HG02678 (cell line): ENCODE results near the gene AXIN1.
"Not testable (repeated sequence)": the region's sequence is repeated elsewhere in the genome, so short reads cannot be mapped to it uniquely, and the experiment has no call there.

Experiments
- ATAC-seq: cut with Tn5 transposase; IDR thresholded peaks from one replicate; pipeline ENCODE4 v1.9.1; 2021; ENCODE audit warnings: mild to moderate bottlenecking, moderate library complexity; ENCODE audit not compliant: unreplicated experiment

The AXIN1 gene

DNA sequence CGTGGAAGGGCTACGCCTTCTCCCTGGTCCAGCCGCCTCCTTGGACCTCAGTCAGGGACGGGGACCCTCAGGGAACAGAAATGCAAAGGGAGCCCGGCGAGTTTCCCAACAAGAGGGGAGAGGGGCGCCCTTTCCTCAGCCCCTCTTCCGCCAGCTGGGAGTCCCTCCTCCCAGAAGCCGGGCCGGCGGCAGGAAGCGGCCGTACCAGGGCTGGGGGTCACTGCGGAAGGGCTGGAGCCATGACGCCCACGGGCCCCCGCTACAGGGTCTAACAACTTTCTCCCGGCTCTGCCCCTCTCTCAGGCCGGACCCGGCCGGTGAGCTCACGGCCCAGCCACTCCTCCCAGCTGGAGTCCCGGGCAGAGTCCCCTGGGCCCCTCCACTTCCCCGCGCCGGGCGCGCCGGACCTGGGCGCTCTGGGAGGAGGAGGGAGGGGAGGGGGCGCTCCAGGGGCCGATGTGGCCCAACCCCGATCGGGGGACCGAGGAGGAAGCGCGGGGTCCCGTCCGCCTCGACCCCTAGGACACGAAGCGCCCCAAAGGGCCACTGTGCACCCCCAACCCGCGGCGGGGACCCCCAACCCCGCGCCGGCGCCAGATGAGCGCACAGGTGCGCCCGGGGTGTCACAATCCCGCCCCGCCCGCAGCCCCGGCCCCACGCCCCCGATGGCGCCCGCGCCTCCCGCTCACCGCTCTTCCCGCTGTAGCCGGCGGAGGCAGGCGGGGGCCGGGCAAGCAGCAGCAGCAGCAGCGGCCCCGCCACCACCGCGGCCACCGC is 28.7 kb upstream of the AXIN1 start:
- ATAC-seq, result peak; percentile 21

DNA sequence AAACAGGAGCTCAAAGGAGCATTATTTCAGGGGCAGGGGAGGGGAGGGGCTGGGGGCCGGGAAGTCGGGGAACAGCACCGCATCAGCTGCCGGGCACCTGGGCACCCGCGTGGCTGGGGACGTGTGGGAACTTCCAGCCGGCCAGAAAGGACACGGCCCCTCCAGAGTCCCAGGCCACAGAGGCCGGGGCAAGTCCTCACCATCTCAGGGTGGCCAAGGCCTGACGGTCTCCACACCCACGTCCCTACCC is 28.2 kb upstream of the AXIN1 start:
- ATAC-seq, result no peak

DNA sequence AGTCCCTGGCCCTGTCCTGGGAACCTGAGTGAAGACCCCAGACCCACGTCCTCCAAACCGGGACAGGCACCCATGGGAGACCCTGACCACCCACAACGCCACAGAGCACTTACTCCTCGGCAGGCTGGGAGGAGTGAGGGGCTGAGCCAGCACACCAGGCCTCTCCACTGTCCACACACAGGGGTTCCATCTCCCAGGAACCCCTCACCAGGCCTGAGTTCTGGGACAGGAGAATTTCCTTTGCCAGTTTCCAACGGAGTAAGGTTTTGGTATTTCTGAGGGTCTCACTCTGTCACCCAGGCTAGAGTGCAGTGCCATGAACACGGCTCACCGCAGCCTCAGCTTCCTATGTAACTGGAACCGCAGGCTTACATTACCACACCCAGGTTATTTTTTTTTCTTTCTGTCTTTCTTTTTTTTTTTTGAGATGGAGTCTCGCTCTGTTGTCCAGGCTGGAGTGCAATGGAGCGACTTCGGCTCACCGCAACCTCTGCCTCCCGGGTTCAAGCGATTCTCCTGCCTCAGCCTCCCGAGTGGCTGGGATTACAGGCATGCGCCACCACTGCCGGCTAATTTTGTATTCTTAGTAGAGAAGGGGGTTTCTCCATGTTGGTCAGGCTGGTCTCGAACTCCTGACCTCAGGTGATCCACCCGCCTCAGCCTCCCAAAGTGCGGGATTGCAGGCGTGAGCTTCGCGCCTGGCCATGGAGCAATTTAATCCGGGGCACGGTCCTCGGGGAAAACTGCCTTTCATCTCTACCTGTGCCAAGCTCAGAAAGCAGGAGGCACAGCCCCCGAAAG is 27.6 kb upstream of the AXIN1 start:
- ATAC-seq, result no peak

DNA sequence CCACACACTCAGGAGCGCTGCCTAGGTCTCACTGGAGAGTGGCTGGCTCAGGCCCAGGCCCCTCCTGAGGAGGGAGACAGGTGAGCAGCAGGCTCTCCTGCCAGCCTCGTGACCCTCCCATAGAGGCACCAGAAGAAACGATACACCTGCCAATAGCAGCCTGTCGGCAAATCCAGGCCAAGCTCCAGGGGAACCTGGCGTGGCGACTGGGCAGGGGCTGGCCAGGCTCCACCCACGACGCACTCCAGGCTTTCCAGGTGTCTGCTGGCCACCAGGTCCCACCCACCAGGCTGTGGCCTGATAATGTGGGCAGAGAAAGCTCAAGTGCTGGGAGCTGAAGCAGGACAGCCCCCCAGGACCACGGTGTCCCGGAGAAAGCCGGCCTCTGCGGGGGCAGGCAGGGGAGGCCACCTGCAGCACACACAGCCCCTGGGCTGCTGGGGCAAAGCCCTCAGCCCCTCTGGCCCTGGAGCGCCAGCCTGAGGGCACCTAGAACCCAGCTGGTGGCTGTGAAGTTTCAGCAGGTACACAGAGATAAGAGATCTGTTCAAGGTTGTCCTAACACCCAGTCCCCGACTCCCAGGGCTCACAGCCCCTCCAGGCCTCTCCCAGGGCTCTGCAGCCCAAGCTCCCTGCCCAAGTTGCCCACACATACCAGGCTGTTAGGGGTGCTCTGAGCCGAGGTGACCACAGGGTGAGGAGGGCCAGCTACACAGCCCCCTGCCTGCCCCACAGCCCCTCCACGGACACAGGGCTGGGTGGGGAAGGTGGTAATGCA is 26.8 kb upstream of the AXIN1 start:
- ATAC-seq, result no peak

DNA sequence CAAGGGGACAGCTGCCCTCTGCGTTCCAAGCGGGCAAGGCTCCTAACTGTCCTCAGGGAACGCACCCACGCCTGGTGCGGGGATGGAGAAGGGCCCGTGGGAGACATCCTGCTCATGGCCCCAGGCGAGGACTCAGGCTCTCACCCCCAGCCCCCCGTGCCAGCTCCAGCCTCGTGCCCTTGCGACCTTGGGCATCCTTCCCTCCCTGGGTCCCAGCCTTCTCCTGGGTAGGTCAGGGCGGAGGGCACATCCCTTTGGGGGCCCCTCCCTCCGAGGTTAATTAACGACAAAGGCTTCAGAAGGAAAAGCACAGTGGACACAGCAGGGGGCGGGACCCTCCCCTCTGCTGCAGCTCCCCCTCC is 26.3 kb upstream of the AXIN1 start:
- ATAC-seq, result no peak

DNA sequence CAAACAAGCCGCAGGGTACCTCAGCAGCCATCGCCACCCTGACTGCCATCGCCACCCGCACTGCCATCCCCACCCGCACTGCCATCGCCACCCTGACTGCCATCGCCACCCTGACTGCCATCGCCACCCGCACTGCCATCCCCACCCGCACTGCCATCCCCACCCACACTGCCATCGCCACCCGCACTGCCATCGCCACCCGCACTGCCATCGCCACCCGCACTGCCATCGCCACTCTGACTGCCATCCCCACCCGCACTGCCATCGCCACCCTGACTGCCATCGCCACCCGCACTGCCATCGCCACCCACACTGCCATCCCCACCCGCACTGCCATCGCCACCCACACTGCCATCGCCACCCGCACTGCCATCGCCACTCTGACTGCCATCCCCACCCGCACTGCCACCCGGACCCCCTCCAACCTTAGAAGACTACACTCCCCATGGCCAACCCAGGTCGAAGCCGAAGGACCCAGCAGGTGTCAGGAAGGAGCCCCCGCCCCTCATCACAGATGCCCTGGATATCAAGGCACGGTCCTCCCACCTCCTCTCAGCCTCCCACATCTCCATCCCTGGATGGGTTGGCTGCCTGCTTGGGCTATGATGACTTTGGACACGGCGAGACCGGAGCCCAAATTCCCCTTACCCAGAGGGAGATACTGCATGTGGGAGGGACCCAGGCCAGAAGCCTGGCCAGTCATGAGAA is 25.7 kb upstream of the AXIN1 start:
- not testable (repeated sequence) for ATAC-seq

DNA sequence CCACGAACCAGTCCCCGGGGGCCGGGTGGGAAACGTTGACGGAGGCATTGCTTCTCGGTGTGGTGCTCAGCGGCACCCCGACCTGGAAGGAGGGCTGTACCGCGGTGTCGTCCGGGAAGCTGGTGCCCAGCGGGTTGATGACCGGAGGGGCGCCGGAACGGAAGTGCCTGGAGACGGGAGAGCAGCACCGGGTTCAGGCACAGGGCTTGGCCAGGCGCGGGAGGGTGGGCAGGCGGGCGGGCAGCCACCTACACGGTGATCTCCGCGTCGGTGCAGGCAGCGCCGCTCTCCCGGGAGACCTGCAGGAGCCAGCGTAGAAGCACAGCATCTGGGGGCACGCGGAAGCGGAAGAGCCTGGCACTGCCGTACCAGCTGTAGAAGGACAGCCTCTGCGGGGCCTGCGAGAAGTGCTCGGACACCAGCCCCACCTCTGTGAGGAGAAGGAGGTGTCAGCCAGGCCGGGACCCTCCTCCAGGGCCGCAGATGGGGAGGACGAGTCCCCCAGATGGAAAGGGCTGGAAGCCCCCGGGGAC is 25.0 kb upstream of the AXIN1 start:
- no peak for ATAC-seq

DNA sequence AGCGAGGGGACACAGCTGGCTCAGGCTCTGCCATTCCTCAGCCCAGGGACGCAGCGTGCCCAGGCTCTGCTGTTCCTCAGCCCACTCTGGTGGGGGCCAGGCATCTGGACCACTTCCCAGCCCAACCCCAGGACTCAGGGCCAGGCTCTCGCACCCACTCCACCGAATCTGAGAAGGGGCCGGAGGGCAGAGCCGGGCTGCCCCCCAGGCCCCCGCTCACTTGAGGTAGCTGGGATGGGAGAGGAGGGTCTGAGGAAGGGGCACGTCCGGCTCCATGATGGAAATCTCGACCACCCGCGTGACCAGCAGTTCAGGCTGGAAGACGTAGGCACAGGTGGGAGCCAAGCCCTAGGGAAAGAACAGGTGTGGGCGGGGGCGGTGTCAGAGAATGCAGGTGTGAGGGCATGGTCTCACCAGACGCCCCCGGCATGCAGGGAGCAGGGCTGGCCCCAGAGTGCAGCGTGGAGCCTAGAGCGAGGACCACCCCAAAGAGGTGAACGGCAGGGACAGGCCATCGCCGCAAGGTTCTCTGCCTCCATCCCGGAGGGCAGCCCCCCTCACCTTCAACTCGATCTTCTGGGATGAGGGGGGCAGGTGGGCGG is 24.4 kb upstream of the AXIN1 start:
- ATAC-seq, result no peak

DNA sequence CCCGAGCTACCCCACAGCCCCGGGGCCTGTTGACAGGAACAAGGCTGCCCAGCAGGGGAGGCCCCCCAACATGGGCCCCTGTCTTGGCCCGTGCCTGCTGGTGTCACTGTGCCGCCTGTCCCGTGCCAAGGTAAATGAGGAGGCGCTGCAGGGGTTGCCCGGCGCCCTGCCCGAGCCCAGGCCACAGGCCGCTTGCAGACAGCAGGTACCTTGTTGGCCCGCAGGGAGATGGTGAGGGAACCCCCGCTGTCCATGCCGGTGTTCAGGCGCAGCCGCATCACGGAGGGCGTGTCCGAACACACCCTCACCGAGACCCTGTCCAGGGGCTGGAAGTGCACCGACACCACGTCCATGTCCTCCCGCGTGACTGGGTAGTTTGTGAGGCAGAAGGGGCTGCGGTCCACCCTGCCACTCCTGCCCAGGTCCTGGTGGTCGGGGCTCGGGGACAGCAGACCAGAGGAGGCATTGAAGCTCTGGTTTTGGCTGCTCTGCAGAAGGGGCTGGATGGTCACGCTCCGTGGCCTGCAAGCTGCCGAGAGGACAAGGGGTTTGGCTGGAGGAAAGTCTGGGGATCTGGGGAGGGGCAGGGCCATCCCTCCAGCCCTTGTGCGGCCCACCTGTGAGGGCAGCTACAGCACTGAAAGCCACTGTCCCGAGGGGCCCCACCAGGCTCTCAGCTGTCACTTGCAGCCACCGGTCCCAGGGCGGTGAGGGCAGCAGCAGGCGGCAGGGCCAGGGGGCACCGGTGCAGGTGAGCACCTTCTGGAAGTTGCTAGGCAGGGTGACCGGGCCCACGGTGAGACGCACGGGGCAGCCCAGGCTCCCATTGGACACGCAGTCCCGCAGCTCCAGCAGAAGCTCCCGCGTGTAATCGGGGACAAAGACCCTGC is 23.6 kb upstream of the AXIN1 start:
- no peak for ATAC-seq

DNA sequence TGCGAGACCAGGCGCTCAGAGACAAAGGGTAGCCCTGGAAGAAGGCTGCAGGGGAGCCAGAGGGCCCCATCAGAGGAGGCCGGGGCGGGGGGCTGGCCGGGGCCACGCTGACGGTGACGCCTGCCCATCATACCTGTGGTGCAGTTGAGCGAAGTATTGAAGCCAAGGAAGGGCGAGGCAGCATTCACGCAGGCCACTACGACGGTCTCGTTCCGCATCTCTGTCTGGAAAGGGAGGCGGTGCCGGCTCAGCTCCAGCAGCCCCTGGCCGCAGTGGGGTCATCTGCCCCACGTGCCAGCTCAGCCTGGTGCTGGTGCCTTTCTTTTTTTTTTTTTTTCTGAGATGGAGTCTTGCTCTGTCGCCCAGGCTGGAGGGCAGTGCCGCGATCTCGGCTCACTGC is 22.7 kb upstream of the AXIN1 start:
- ATAC-seq, result no peak

DNA sequence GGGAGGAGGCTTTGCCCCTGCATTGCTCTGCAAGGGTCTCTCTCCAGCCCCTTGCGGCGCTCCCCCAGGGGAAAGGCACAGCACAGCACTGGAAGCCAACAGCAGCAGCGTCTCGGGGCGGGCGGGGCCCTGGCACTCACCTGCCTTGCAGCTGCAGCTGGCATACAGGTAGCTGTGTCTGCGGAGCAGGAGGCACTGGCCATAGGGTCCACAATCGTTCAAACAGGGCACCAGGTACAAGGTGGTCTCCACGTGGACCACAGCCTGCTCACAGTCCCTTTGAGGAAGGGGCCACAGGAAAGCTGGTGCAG is 22.0 kb upstream of the AXIN1 start:
- ATAC-seq, result no peak

DNA sequence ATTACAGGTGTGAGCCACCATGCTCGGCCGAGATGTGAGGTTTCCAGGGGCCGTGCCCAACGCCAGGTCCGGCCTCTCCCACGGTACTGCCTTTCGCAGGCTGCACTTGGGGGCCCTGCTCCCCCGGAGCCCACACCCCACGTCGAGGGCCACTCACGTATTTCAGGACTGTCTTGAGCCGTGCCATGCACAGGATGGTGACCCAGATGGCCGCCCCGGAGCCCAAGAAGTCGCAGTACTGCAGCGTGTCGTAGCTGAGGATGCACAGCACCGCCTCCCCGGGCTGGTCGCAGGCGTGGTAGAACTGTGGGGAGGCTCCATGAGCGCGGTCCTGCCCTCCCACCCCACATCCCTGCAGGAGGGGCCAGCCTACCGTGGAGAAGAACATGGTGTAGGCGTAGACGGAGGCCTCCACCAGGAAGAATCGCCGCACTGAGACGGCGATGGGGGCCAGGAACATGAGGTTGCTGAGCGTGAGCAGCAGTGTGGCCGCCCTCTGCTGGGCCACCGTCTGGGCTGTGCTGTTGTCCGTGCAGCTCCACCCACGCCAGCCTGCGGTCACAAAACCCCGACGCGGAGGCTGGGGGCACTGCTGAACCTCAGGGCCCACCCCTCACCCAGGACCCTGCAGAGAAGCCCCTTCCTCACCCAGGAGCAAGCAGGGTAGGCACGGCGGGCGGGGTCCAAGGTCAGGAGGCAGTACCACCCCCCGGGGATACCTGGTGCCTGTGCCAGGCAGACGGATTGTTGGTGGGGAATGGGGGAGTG is 21.5 kb upstream of the AXIN1 start:
- no peak for ATAC-seq

DNA sequence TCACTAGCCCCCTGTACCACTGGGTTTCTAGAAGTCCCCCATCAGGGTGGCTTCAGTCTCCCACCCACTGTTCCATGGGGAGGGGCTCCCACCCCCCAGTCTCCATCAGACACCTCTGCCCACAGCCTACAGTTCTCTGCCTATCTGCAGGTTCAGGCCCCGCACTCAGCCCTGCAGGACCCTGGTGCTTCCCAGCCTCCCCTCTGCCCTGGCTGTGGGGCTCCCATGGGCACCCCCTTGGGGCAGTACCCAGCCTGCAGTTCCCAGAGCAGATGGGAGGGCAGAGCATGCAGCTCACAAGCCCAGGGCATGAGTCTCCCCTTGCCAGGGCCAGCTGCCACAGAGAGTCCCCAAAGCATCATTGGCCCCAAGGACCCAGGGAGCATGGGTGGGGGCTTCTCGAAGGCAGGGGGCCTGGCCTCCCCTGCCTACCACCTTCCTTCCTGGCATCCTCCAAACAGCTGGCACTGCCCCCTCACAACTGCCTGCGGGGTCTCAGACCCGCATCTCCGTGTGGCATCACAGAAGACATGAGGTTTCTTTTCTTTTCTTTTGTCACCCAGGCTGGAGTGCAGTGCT is 20.6 kb upstream of the AXIN1 start:
- no peak for ATAC-seq

DNA sequence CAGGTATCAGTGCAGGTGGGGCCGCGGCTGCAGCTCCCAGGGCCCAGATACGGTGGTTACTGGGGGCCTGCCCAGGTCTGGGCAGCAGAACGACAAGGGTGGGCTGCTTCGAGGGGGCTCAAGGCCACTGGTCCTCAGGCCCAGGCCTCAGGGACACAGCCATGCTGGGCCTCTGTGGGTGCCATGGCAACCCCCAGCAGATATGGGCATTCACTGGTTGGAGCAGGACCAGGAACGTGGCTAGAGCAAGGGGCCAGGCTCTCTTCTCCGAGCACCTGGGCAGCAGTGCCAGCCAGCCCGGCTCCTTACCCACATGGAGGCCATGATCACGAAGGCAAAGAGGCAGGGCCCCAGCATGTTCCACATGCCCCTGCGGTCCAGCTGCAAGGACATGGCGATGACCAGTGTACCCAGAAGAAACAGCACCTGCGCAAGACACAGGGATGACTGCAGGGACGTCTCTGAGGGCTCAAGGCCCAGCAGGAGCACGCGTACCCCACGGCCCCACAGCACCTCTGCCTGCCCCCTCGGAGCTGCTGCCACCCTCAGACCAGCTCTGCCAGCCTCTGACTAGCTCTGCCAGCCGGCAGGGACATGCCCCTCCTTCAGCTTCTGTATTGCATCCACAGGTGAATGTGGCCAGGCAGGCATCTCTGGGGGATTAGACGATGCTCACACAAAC is 19.9 kb upstream of the AXIN1 start:
- ATAC-seq, result no peak

DNA sequence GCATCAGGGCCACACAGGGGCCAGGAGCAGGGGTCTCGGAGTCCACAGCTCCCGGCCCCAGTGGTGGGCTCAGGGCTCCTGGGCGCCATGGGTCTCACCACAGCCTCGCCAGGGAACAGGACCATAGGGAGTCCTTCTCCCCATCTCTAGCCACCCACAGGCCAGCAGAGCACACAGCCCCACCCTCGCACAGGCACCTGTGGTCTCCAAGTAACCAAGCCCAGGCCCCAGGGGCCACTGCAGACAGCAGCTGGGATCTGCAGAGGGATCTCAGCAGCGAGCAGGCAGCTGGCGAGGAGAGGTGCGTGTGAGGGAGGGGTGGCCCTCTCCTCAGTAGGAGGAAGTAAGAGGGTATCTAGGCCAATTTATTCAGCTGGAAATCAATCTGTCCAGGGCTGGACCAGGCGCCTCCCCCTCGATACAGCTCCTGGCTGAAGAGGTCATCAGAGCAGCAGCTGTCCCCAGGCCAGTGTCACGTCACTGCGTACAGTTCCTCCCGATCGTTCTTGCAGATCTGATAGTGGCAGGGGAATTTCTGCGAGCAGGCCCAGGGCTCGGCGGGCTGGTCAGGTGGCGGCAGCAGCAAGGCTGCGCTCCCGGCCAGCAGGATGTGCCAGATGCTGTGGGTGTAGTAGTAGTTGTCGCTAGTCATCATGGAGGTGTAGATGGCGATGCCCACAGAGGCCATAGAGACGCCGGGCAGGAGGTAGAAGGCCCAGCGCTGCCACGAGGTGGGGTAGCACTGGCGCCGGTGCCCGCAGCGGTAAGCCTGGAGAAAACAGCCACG is 19.2 kb upstream of the AXIN1 start:
- no peak for ATAC-seq

DNA sequence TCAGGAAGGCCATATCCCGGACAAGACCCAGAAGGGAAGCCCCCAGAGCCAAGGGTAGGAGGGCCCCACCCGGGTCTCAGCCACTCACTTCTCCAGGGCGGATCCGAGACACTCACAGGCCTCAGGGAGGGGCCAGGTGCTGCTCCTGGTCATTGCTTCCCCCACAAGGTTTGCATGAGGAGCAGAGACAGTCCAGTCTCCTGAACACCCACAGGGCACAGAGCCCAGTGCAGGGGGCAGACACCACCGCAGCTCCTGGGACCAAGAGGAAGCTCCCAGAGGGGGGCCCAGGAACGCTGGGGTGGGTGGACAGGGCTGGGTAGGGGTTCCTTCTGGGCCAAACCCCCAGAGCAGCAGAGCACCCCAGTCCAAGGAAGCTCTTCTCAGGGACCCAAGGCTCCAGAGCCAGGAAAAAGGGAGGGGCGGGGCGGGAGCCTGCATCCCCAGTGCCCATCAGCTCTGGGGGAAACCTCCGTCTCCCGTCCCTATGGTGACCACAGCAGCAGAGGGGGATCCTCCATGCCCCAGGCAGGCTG is 18.5 kb upstream of the AXIN1 start:
- no peak for ATAC-seq

DNA sequence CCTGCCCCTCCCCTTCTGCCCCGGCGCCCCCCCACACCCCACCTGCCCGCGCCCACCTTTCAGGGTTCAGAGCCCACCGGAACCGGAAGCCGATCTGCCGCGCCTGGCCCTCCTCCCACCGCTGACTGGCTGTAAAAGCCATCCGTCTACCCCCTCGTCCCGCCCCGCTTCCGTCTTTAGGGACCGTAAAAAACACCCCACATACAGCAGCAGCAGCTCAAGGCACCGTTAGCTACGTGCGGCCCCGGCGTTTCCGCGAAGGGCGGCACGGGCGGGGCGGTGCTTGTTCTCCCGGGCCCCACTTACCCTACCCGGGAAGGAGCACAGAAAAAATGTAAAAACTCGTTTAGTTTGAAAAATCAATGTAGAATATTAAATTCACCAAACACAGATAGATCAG is 17.9 kb upstream of the AXIN1 start, which contains the start of gene MRPL28:
Gene MRPL28 (minus strand): TSS at position 96 of the 400 bp plus-strand sequence. CDS start 320 bp downstream, outside the sequence.
- ATAC-seq, result peak; percentile 94
